HG03439 (cell line): ENCODE measurements around the gene PLEKHB2.
"Not testable (repeated sequence)": the region's sequence is repeated elsewhere in the genome, so short reads cannot be mapped to it uniquely, and the experiment has no call there.

ENCODE experiments used
- ATAC-seq: cut with Tn5 transposase; IDR thresholded peaks from one replicate; pipeline ENCODE4 v1.9.1; 2021; ENCODE audit warnings: mild to moderate bottlenecking, moderate library complexity; ENCODE audit not compliant: unreplicated experiment

Gene PLEKHB2

GRCh38 chr2:131105156-131105949 lies at the start of gene PLEKHB2:
Gene PLEKHB2 (plus strand): TSS chr2:131105336. CDS start chr2:131120942, 15,606 bp downstream.
- peak; percentile 73 for ATAC-seq

GRCh38 chr2:131056204-131056931 lies 48.8 kb upstream of the PLEKHB2 start:
- no peak for ATAC-seq

GRCh38 chr2:131056932-131057287 lies 48.2 kb upstream of the PLEKHB2 start:
- no peak for ATAC-seq

- ATAC-seq: no peak
These were observed 46.8 kb upstream of the PLEKHB2 start for GRCh38 chr2:131058214-131058843.

- ATAC-seq: no peak
These were observed 46.2 kb upstream of the PLEKHB2 start for GRCh38 chr2:131058920-131059319.

- no peak for ATAC-seq
These were observed 41.4 kb upstream of the PLEKHB2 start for GRCh38 chr2:131063501-131064283.

- ATAC-seq: no peak
These were observed 40.3 kb upstream of the PLEKHB2 start for GRCh38 chr2:131064589-131065512.

- no peak for ATAC-seq
These were observed 37.5 kb upstream of the PLEKHB2 start for GRCh38 chr2:131067465-131068125.

GRCh38 chr2:131068172-131068571 lies 37.0 kb upstream of the PLEKHB2 start:
- not testable (repeated sequence) for ATAC-seq

GRCh38 chr2:131075578-131075977 lies 29.6 kb upstream of the PLEKHB2 start:
- ATAC-seq: not testable (repeated sequence)

GRCh38 chr2:131076707-131077106 lies 28.4 kb upstream of the PLEKHB2 start:
- ATAC-seq: no peak

- no peak for ATAC-seq
These were observed 27.8 kb upstream of the PLEKHB2 start for GRCh38 chr2:131077182-131077846.

- ATAC-seq: no peak
These were observed 27.2 kb upstream of the PLEKHB2 start for GRCh38 chr2:131077966-131078365.

GRCh38 chr2:131079931-131080330 lies 25.2 kb upstream of the PLEKHB2 start:
- not testable (repeated sequence) for ATAC-seq

GRCh38 chr2:131081190-131081589 lies 23.9 kb upstream of the PLEKHB2 start:
- no peak for ATAC-seq

GRCh38 chr2:131085646-131086045 lies 19.5 kb upstream of the PLEKHB2 start:
- no peak for ATAC-seq

- no peak for ATAC-seq
These were observed 12.6 kb upstream of the PLEKHB2 start for GRCh38 chr2:131092458-131093005.

- peak; percentile 80 for ATAC-seq
These were observed 12.0 kb upstream of the PLEKHB2 start, which contains the start of gene FAM168B for GRCh38 chr2:131093006-131093695. Gene FAM168B (minus strand): TSS chr2:131093460. CDS start chr2:131082646, 10,814 bp downstream.
